SW 1271 (cell line): Measurements from ENCODE around the gene ENTREP3.
A peak's percentile ranks its signal among the peaks of the same experiment; 100 is the strongest.
"Not testable (repeated sequence)": the region's sequence is repeated elsewhere in the genome, so short reads cannot be mapped to it uniquely, and the experiment has no call there.

ENCODE experiments used
- DNase-seq, 2 experiments: peaks; one replicate each; lab custom pipeline; 2025; lab: John Stamatoyannopoulos, UW

The ENTREP3 gene

GRCh38 chr1:155223047-155223446 lies 32.2 kb downstream of the ENTREP3 start:
- DNase-seq, result no peak

- not testable (repeated sequence) for DNase-seq
Measured at GRCh38 chr1:155220211-155220965, 34.9 kb downstream of the ENTREP3 start.

- DNase-seq, result no peak
Measured at GRCh38 chr1:155219592-155220031, 35.7 kb downstream of the ENTREP3 start.

- no peak for DNase-seq
Measured at GRCh38 chr1:155218854-155219591, 36.3 kb downstream of the ENTREP3 start.

- DNase-seq, result not testable (repeated sequence)
Measured at GRCh38 chr1:155214702-155215101, 40.6 kb downstream of the ENTREP3 start.

- DNase-seq, result not testable (repeated sequence)
Measured at GRCh38 chr1:155212051-155212440, 43.2 kb downstream of the ENTREP3 start.

- DNase-seq, result not testable (repeated sequence)
Measured at GRCh38 chr1:155211381-155212050, 43.8 kb downstream of the ENTREP3 start.

- DNase-seq, result no peak
Measured at GRCh38 chr1:155210314-155211104, 44.8 kb downstream of the ENTREP3 start.

- no peak for DNase-seq
Measured at GRCh38 chr1:155209312-155209721, 46.0 kb downstream of the ENTREP3 start.

GRCh38 chr1:155208541-155209311 lies 46.6 kb downstream of the ENTREP3 start, which contains the start of gene MTX1:
TSS of gene MTX1 (plus strand) at chr1:155208695. CDS start at chr1:155208805, 110 bp downstream.
- DNase-seq, result peak; percentile 39 to 69

GRCh38 chr1:155207806-155208540 lies 47.3 kb downstream of the ENTREP3 start, which contains the start of gene THBS3:
TSS of gene THBS3 (minus strand) at chr1:155207897. CDS start at chr1:155207876, 21 bp downstream.
- no peak for DNase-seq

- peak; percentile 48 to 70 for DNase-seq
Measured at GRCh38 chr1:155206891-155207805, 48.1 kb downstream of the ENTREP3 start.

- DNase-seq, result no peak
Measured at GRCh38 chr1:155205969-155206593, 49.2 kb downstream of the ENTREP3 start.

GRCh38 chr1:155205035-155205434 lies 50.2 kb downstream of the ENTREP3 start:
- no peak for DNase-seq

- DNase-seq, result no peak
Measured at GRCh38 chr1:155202731-155203515, 52.4 kb downstream of the ENTREP3 start.

GRCh38 chr1:155202198-155202597 lies 53.1 kb downstream of the ENTREP3 start:
- DNase-seq, result no peak

GRCh38 chr1:155200920-155201319 lies 54.4 kb downstream of the ENTREP3 start:
- no peak for DNase-seq

GRCh38 chr1:155199792-155200191 lies 55.5 kb downstream of the ENTREP3 start:
- DNase-seq, result no peak
